G401 (cell line): ENCODE data around the gene GNB1L. TPM values are rescaled to one million over a fixed set of nuclear protein-coding genes. Genes with fewer than 3 reads are reported as not detected.
A peak's percentile ranks its signal among the peaks of the same experiment; 100 is the strongest.
"Not testable (repeated sequence)": the region's sequence is repeated elsewhere in the genome, so short reads cannot be mapped to it uniquely, and the experiment has no call there.

Experiments used
- DNase-seq: peaks from one replicate; pipeline ENCODE4 v3.0.0-alpha.2; 2015; ENCODE audit warnings: low spot score
- in situ Hi-C: cut with HindIII; loops from 2 replicates; pipeline ENCODE4 v1.10.0; 2016; ENCODE audit warnings: low sequenced_read_pairs, mixed read lengths
- total RNA-seq: library from RNA; depleted of rRNA; stranded (reverse); fragments of >200 nt; shearing (Covaris generic); gene quantifications from 2 replicates; pipeline ENCODE4 v1.2.3, GENCODE V29; 2014

The GNB1L gene
- total RNA-seq, 1 experiment from 2014 or later = 20.4 TPM

GRCh38 chr22:19803736-19804267, 50.9 kb downstream of the GNB1L start:
- in situ Hi-C loops = no loop called here
- DNase-seq = no peak

GRCh38 chr22:19802894-19803735, 51.6 kb downstream of the GNB1L start:
- in situ Hi-C loops = no loop called here
- no peak for DNase-seq

DNA sequence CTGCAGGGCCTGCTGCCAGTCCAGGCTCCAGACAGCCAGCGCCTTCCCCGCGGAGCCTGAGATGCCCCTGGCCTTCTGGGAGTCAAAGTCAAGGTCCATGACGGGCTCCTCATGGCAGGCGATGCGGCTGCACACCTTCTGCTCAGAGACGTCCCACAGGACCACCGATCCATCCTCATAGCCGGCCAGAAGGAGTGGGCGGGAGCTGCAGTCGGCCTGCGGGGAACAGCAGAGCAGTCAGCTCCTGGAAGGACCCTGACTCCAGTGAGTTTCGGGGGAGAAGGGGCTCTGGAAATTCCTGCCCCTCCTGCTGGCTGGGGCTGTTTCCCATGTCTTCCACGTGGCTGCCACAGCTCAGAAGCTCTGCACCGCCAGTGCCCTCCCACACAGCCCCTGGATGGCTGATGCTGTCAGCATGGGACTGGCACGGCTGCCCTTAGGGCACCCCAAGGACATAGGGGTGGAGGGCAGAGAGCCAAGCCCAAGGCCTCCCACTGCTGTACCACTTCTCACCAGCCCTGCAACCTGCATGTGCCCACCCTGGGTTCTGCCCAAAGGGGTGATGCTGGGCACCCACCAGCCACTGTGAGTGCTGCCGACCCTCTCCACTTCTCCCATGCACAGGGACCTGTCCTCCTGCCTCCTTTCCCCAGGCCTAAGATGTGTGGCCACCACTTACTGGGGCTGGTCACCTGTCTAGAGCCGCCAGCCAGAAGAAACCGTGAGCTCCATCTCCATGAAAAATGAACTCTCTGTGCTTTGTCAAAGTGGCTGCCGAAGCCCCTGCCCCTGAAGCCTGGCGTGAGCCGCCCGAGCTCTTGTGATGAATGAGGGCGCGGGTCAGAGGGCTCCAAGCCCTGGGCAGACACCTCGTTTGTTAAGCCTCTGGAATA, 52.4 kb downstream of the GNB1L start:
- DNase-seq = no peak
- in situ Hi-C loops = no loop called here

- in situ Hi-C loops = no loop called here
- no peak for DNase-seq
Observed at GRCh38 chr22:19801340-19802000, 53.2 kb downstream of the GNB1L start.

- in situ Hi-C loops = no loop called here
- no peak for DNase-seq
Observed at GRCh38 chr22:19800761-19801244, 53.9 kb downstream of the GNB1L start.

- no peak for DNase-seq
- in situ Hi-C loops = no loop called here
Observed at GRCh38 chr22:19800306-19800705, 54.4 kb downstream of the GNB1L start.

GRCh38 chr22:19799322-19800190, 55.1 kb downstream of the GNB1L start:
- in situ Hi-C loops = no loop called here
- DNase-seq = peak; percentile 33

GRCh38 chr22:19798891-19799293, 55.8 kb downstream of the GNB1L start:
- in situ Hi-C loops = no loop called here

GRCh38 chr22:19798003-19798665, 56.5 kb downstream of the GNB1L start:
- no peak for DNase-seq
- in situ Hi-C loops = no loop called here

More at GRCh38 chr22:19798891-19799293, 55.8 kb downstream of the GNB1L start:
- no peak for DNase-seq

GRCh38 chr22:19797086-19798002, 57.3 kb downstream of the GNB1L start:
- no peak for DNase-seq
- in situ Hi-C loops = no loop called here

DNA sequence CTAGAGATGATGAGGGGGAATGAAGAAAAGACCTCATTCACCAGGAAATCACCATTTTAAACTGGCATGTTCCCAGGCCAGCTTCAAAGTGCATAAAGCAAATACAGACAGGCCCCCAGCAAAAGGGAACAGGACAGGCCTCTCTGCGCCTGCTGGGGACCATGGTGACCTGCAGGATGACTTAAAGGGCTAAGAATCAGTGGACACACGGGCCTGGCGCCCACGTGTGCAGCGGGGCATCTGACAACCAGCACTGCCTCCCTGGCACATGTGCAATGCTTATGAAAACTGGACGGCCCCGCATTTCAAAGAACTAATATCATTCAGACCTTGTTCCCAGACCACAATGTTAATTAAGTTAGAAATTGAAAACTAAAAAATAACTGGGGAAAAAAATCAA, 58.5 kb downstream of the GNB1L start:
- in situ Hi-C loops = no loop called here
- DNase-seq = no peak

GRCh38 chr22:19795617-19796008, 59.1 kb downstream of the GNB1L start:
- in situ Hi-C loops = no loop called here
- DNase-seq = no peak

- no peak for DNase-seq
- in situ Hi-C loops = no loop called here
Observed at GRCh38 chr22:19793661-19794310, 60.9 kb downstream of the GNB1L start.

DNA sequence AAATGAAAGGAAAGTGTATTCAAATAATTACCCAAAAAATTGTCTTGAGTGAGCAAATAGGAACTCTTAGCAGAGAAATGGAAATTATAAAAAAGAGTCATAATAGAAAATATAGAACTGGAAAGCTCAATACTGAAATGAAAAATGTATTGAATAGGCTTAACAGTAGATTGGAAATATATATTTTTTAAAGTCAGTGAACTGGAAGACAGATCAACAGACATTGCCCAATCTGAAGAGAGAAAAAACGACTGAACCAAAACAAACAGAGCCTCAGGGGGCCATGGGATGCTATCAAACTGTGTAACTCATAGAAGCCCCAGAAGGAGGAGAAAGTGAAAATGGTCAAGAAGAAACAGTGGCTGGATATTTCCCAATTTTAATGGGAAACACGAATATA, 61.5 kb downstream of the GNB1L start:
- DNase-seq = no peak
- in situ Hi-C loops = no loop called here

DNA sequence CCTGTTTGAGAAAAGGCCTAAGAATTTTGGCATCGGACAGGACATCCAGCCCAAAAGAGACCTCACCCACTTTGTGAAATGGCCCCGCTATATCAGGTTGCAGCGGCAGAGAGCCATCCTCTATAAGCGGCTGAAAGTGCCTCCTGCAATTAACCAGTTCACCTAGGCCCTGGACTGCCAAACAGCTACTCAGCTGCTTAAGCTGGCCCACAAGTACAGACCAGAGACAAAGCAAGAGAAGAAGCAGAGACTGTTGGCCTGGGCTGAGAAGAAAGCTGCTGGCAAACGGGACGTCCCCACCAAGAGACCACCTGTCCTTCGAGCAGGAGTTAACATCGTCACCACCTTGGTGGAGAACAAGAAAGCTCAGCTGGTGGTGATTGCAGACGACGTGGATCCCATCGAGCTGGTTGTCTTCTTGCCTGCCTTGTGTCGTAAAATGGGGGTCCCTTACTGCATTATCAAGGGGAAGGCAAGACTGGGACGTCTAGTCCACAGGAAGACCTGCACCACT, 62.2 kb downstream of the GNB1L start:
- DNase-seq, in situ Hi-C loops: not testable (repeated sequence)

DNA sequence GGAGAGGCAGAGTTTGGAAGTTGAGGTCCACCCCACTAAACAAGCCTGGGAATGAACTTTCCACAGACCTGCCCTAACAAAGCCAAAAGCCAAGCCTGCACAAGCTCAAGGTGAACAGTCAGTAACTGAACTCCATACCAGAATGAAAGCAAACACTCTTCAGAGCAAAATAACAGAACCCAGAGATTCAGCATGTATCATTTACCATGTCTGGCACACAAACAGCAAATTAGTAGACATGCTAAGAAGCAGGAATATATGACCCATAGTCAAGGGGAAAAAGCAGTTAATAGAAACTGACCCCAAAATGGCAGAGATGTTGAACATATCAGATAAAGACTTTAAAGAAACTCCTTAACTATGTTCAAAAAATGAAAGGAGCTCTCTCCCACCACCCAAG, 62.8 kb downstream of the GNB1L start:
- DNase-seq = no peak
- in situ Hi-C loops = no loop called here
